GM12878 (cell line): ENCODE results near the gene CAPN2. TPM values are rescaled to one million over a fixed set of nuclear protein-coding genes. Genes with fewer than 3 reads are reported as not detected.

ENCODE experiments used
- ATAC-seq: fragments of 200-7000 bp; cut with Tn5 transposase; 3 replicates; pipeline ENCODE4 v1.9.1; 2020; ENCODE audit warnings: mild to moderate bottlenecking, moderate library complexity
- BruUV-seq: library from RNA; stranded (reverse); fragments of 400-500 nt; replicated peaks from 2 replicates; lab custom pipeline; 2021; lab: Mats Ljungman, UMichigan
- CTCF ChIA-PET: fragments of 300-600 bp; sonication (Branson Sonifier 250); formaldehyde crosslinking; extraction: SDS; loops from one replicate; lab custom pipeline; 2021; ENCODE audit warnings: inconsistent platforms; lab: Yijun Ruan, JAX
- POLR2A ChIA-PET: fragments of 350-600 bp; formaldehyde crosslinking; extraction: SDS; loops from one replicate; lab custom pipeline; 2021; ENCODE audit warnings: inconsistent platforms; lab: Charles Lee
- RAD21 ChIA-PET: fragments of 300-600 bp; sonication (Branson Sonifier 250); formaldehyde crosslinking; loops from one replicate; lab custom pipeline; 2023; ENCODE audit warnings: antibody characterized with exemption; ENCODE audit not compliant: unreplicated experiment; lab: Charles Lee
- SMC1A ChIA-PET: fragments of 300-600 bp; sonication (Branson Sonifier 250); formaldehyde crosslinking; loops from one replicate; lab custom pipeline; 2023; ENCODE audit not compliant: unreplicated experiment, uncharacterized antibody; lab: Charles Lee
- DNase-seq: peaks from one replicate; pipeline ENCODE4 v3.0.0-alpha.2; 2011; ENCODE audit warnings: low read depth, low spot score
- FAIRE-seq: peaks from 3 replicates; lab custom pipeline; 2011; peaks lifted over from hg19 to GRCh38; lab: Jason Lieb, UNC
- H2AFZ ChIP-seq: 2 replicates; pipeline ENCODE4 v1.6.0; 2011; ENCODE audit warnings: low read depth, low read length, control low read depth; ENCODE audit not compliant: control insufficient read depth
- H3K27ac ChIP-seq: 2 replicates; pipeline ENCODE4 v1.5.1; 2011; ENCODE audit warnings: control low read depth; ENCODE audit not compliant: control insufficient read depth, insufficient read depth
- H3K27me3 ChIP-seq, 2 experiments: replicated peaks in 1 of 2; 2 replicates each; pipeline versions ENCODE4 v1.6.0 to v1.6.1; 2011; ENCODE audit warnings: low read length in 1 of 2; ENCODE audit not compliant: control insufficient read depth in 2 of 2, insufficient read depth in 2 of 2
- H3K36me3 ChIP-seq, 2 experiments: 2 replicates each; pipeline ENCODE4 v1.5.1; 2011; ENCODE audit warnings: low read length in 1 of 2; ENCODE audit not compliant: control insufficient read depth in 2 of 2, insufficient read depth in 2 of 2
- H3K4me1 ChIP-seq: 2 replicates; pipeline ENCODE4 v1.6.1; 2011; ENCODE audit warnings: mild to moderate bottlenecking, low read length, moderate library complexity, mixed read lengths; ENCODE audit not compliant: control insufficient read depth, insufficient read depth
- H3K4me2 ChIP-seq: 2 replicates; pipeline ENCODE4 v1.6.0; 2011; ENCODE audit warnings: control low read depth; ENCODE audit not compliant: control insufficient read depth, insufficient read depth
- H3K4me3 ChIP-seq: fragments of 200-600 bp; sonication (generic); 2 replicates; pipeline ENCODE4 v1.5.1; 2016
- H3K79me2 ChIP-seq: 2 replicates; pipeline ENCODE4 v1.6.0; 2011; ENCODE audit warnings: low read length; ENCODE audit not compliant: control insufficient read depth, insufficient read depth
- H3K9ac ChIP-seq: 2 replicates; pipeline ENCODE4 v1.8.0; 2011; ENCODE audit warnings: low read length, control low read depth, mixed read lengths; ENCODE audit not compliant: control insufficient read depth, insufficient read depth
- H3K9me3 ChIP-seq: replicated peaks from 3 replicates; pipeline ENCODE4 v1.5.1; 2011; ENCODE audit warnings: mild to moderate bottlenecking, low read length; ENCODE audit not compliant: control insufficient read depth, insufficient read depth
- H4K20me1 ChIP-seq: 2 replicates; pipeline ENCODE4 v1.6.0; 2011; ENCODE audit not compliant: control insufficient read depth, insufficient read depth
- ASH2L ChIP-seq: fragments of 300-600, 200-600 bp; sonication (generic); IDR thresholded peaks from 2 replicates; pipeline ENCODE4 v1.6.1; 2017; ENCODE audit warnings: low read depth, mild to moderate bottlenecking, borderline replicate concordance
- CEBPZ ChIP-seq: fragments of 150-350 bp; IDR thresholded peaks from 2 replicates; pipeline ENCODE4 v1.6.1; 2016; ENCODE audit warnings: low read depth, low read length
- CREM ChIP-seq: IDR thresholded peaks from 2 replicates; pipeline ENCODE4 v1.6.1; 2014; ENCODE audit warnings: antibody characterized with exemption, low read depth
- CTCF ChIP-seq, 3 experiments: IDR thresholded peaks in 2 of 3; conservative IDR thresholded peaks in 1 of 3; 2 replicates each; pipeline ENCODE4 v1.5.1; 2011; ENCODE audit warnings: low read depth in 3 of 3, low read length in 3 of 3, mild to moderate bottlenecking in 3 of 3, control low read depth in 2 of 3, moderate library complexity in 2 of 3, inconsistent platforms in 1 of 3, mixed read lengths in 1 of 3; ENCODE audit not compliant: control insufficient read depth in 2 of 3, insufficient read depth in 1 of 3; ENCODE audit errors: extremely low read depth in 1 of 3
- RFX5 ChIP-seq: IDR thresholded peaks from 2 replicates; pipeline ENCODE4 v1.6.1; 2011; ENCODE audit warnings: low read depth, low read length, improper control_type of control experiment
- SMC3 ChIP-seq: IDR thresholded peaks from 2 replicates; pipeline ENCODE4 v1.6.1; 2011; ENCODE audit warnings: low read length, improper control_type of control experiment, borderline replicate concordance
- ZBTB40 ChIP-seq: fragments of 450-650 bp; IDR thresholded peaks from 2 replicates; pipeline ENCODE4 v1.6.1; 2016; ENCODE audit warnings: mild to moderate bottlenecking, moderate library complexity, borderline replicate concordance
- WGBS: methylation state at CpG from one replicate; pipeline ENCODE4 v1.1.6; 2016; ENCODE audit warnings: low lambda C conversion rate; ENCODE audit not compliant: insufficient replicate concordance, insufficient coverage; ENCODE audit errors: missing lambda C conversion rate; 5-methylcytosine and 5-hydroxymethylcytosine counted together
- in situ Hi-C: fragments of 300-500 bp; cut with MboI; formaldehyde crosslinking; loops from 9 replicates; pipeline ENCODE4 v1.14.3; 2018; ENCODE audit warnings: mixed read lengths
- intact Hi-C: fragments of 100-400 bp; cut with micrococcal nuclease; formaldehyde crosslinking; loops from one replicate; pipeline ENCODE4 v1.14.2; 2022; ENCODE audit not compliant: unreplicated experiment
- polyA plus RNA-seq, 11 experiments: library from polyadenylated mRNA; depleted of rRNA in 4 of 11; unstranded in 6 of 11; stranded (reverse) in 5 of 11; fragments of >200 nt; fragmentation: Nextera tagmentation in 4 of 11; fragmentation: Illumina TruSeq in 1 of 11; extraction: Ambion mirVana in 4 of 11; extraction: Trizol in 1 of 11; gene quantifications; 1 replicate in 1 of 11; 2 replicates in 10 of 11; pipeline versions ENCODE4 v1.2.1 to v1.2.3, GENCODE V29; 2011 to 2016; ENCODE audit warnings: inconsistent platforms in 2 of 11, missing spikeins in 2 of 11, low read depth in 1 of 11
- total RNA-seq, 4 experiments: library from RNA; depleted of rRNA in 3 of 4; stranded (reverse); fragments of >200 nt in 3 of 4; fragmentation: Illumina TruSeq in 1 of 4; extraction: Trizol in 1 of 4; gene quantifications; 2 replicates each; pipeline versions ENCODE4 v1.2.1 to v1.2.3, GENCODE V29; 2013 to 2021
- TF ChIP-seq, protein P1 (sequence below): fragments of 450-650 bp; formaldehyde crosslinking; IDR thresholded peaks from 2 replicates; pipeline ENCODE4 v1.4.0; 2020; ENCODE audit warnings: mild to moderate bottlenecking, moderate library complexity

The CAPN2 gene
- total and polyA plus RNA-seq, 10 of the 15 experiments (the other 5 are each of a cell fraction or from before 2014, with no cell fraction given) = 6.0 to 21.4 (median 16.6) TPM

DNA sequence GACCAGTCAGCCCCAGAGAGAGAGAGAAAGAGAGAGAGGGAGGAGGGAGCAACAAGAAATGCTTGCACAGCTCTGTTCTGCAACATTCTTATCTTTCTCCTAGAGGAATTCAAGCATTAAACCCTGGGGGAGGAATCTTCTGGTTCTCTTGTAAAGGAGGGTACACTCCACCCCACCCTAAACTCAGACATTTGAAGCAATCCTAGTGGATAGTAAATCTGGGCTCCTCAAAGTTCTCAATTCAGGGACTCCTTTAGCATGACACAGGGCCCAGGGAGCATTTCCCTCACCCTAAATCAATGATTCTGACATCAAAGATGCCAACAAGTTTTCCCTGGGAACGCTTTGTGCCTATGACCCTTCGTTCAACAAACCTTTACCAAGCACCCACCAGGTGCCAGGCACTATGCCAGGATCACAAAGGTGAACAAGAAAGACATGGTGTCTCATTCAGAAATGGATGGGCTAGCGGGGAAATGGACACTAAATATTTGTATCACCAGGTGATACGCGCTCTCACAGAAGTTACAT lies 11.9 kb upstream of the CAPN2 start:
- no TSS peak for BruUV-seq
- Histone ChIP-seq H3K4me3 (no peak overlapping the region), H3K9ac (no peak overlapping the region), H4K20me1 (no peaks in the 10 kb centered on the region), H3K4me1 (peaks cover 6% of the 10 kb centered on the region), H3K4me2 (no peak overlapping the region), H3K36me3 (no peaks in the 10 kb centered on the region), H3K27ac (no peak overlapping the region), H3K27me3 (no peaks in the 10 kb centered on the region), H3K79me2 (no peaks in the 10 kb centered on the region), H2AFZ (no peak overlapping the region), H3K9me3 (no peaks in the 10 kb centered on the region)
- ChIA-PET SMC1A (interaction anchor here (0.9 to 2.0 kb wide), 2 partner anchors 144 to 350 kb away, joined by 3 to 5 read pairs; no protein-coding TSS in a partner anchor), RAD21 (interaction anchor here (0.8 to 1.2 kb wide), 2 partner anchors 144 to 634 kb away, joined by 3 to 4 read pairs; no protein-coding TSS in a partner anchor), POLR2A (no interaction called here), CTCF (interaction anchor here (1.9 to 4.1 kb wide), 2 partner anchors 50 to 406 kb away, joined by 7 to 69 read pairs; no protein-coding TSS in a partner anchor)
- DNase-seq (no peak), FAIRE-seq (no peak), ATAC-seq (no peak)
- in situ Hi-C loops = no loop called here
- WGBS = 66% methylated on average over 5 of the region's 5 CpGs
- intact Hi-C loops = no loop called here
- TF ChIP-seq ZBTB40 (no peak), CREM (no peak), CTCF (IDR thresholded peaks at IDR 0.05 in 2 of 3, conservative IDR thresholded peaks at IDR 0.05 in 1 of 3; ENCODE audit: control insufficient read depth in 2 of 3, extremely low read depth in 1 of 3, insufficient read depth in 1 of 3, low read depth in 3 of 3, low read length in 3 of 3) (no peak), ASH2L (no peak), CEBPZ (no peak), SMC3 (no peak), RFX5 (no peak)
- TF ChIP-seq, protein P1, sequence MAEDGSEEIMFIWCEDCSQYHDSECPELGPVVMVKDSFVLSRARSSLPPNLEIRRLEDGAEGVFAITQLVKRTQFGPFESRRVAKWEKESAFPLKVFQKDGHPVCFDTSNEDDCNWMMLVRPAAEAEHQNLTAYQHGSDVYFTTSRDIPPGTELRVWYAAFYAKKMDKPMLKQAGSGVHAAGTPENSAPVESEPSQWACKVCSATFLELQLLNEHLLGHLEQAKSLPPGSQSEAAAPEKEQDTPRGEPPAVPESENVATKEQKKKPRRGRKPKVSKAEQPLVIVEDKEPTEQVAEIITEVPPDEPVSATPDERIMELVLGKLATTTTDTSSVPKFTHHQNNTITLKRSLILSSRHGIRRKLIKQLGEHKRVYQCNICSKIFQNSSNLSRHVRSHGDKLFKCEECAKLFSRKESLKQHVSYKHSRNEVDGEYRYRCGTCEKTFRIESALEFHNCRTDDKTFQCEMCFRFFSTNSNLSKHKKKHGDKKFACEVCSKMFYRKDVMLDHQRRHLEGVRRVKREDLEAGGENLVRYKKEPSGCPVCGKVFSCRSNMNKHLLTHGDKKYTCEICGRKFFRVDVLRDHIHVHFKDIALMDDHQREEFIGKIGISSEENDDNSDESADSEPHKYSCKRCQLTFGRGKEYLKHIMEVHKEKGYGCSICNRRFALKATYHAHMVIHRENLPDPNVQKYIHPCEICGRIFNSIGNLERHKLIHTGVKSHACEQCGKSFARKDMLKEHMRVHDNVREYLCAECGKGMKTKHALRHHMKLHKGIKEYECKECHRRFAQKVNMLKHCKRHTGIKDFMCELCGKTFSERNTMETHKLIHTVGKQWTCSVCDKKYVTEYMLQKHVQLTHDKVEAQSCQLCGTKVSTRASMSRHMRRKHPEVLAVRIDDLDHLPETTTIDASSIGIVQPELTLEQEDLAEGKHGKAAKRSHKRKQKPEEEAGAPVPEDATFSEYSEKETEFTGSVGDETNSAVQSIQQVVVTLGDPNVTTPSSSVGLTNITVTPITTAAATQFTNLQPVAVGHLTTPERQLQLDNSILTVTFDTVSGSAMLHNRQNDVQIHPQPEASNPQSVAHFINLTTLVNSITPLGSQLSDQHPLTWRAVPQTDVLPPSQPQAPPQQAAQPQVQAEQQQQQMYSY (CRISPR knock-in tag) = no peak
